Thoracic aorta (tissue), 2 donors: Measurements from ENCODE around the gene COTL1. TPM values are rescaled to one million over a fixed set of nuclear protein-coding genes. Genes with fewer than 3 reads are reported as not detected.

ENCODE experiments used
- ATAC-seq: fragments of 150-250 bp; one replicate; pipeline ENCODE4 v1.8.0; 2017; ENCODE audit warnings: low read depth; ENCODE audit not compliant: insufficient number of reproducible peaks, low FRiP score
- DNase-seq: peaks from one replicate; pipeline ENCODE4 v3.0.0-alpha.2; 2020; ENCODE audit warnings: low spot score
- H3K27ac ChIP-seq, 2 donors: fragments of 200-600 bp; sonication (generic); 1 replicate in 1 of 2; 2 replicates in 1 of 2; pipeline ENCODE4 v1.5.1; 2016; ENCODE audit warnings: mild to moderate bottlenecking in 2 of 2, moderate library complexity in 2 of 2
- H3K27me3 ChIP-seq: fragments of 200-600 bp; sonication (generic); replicated peaks from 2 replicates; pipeline ENCODE4 v1.6.0; 2016; ENCODE audit warnings: mild to moderate bottlenecking; ENCODE audit not compliant: insufficient read depth
- H3K36me3 ChIP-seq: fragments of 200-600 bp; sonication (generic); one replicate; pipeline ENCODE4 v1.5.1; 2016
- H3K4me1 ChIP-seq, 2 donors: fragments of 200-600 bp; sonication (generic); 1 replicate in 1 of 2; 2 replicates in 1 of 2; pipeline versions ENCODE4 v1.5.1 to v1.6.0; 2016; ENCODE audit warnings: low read depth in 2 of 2, mild to moderate bottlenecking in 1 of 2; ENCODE audit not compliant: control insufficient read depth in 1 of 2
- H3K4me3 ChIP-seq: fragments of 200-600 bp; sonication (generic); 2 replicates; pipeline ENCODE4 v1.5.1; 2016; ENCODE audit warnings: mild to moderate bottlenecking
- H3K9me3 ChIP-seq: fragments of 200-600 bp; sonication (generic); 2 replicates; pipeline ENCODE4 v1.5.1; 2016
- CTCF ChIP-seq: fragments of 200-600 bp; sonication (generic); IDR thresholded peaks from one replicate; pipeline ENCODE4 v1.5.1; 2019; ENCODE audit warnings: antibody characterized with exemption
- total RNA-seq, 2 donors: library from RNA; depleted of rRNA; stranded (reverse); fragments of >200 nt; gene quantifications; one replicate each; pipeline versions ENCODE4 v1.1.0 to v1.2.3, GENCODE V29; 2016

Gene COTL1
- total RNA-seq, 2 donors from 2014 or later: 32.0 to 46.8 TPM

- Histone ChIP-seq H3K36me3 (peaks cover 61% of the 10 kb centered on the region), H3K9me3 (no peaks in the 10 kb centered on the region)
- TF ChIP-seq CTCF: no peak
Measured at GRCh38 chr16:84657229-84657837, 39.5 kb upstream of the COTL1 start.

GRCh38 chr16:84656649-84657048, 38.8 kb upstream of the COTL1 start:
- Histone ChIP-seq H3K4me3 (no peak overlapping the region), H3K27me3 (no peaks in the 10 kb centered on the region), H3K4me1 (peaks cover 0 to 11% of the 10 kb centered on the region in 2 donors), H3K36me3 (peaks cover 54% of the 10 kb centered on the region), H3K9me3 (no peaks in the 10 kb centered on the region), H3K27ac (no peak overlapping the region)
- no peak for TF ChIP-seq CTCF
- no peak for DNase-seq
- ATAC-seq: no peak

More at GRCh38 chr16:84657229-84657837, 39.5 kb upstream of the COTL1 start:
- DNase-seq (no peak), ATAC-seq (no peak)
- Histone ChIP-seq H3K27me3 (no peaks in the 10 kb centered on the region), H3K4me1 (peaks cover 0 to 11% of the 10 kb centered on the region in 2 donors), H3K4me3 (no peak overlapping the region), H3K27ac (no peak overlapping the region)

GRCh38 chr16:84654998-84655397, 37.1 kb upstream of the COTL1 start:
- Histone ChIP-seq H3K27ac (no peak overlapping the region), H3K9me3 (no peaks in the 10 kb centered on the region), H3K4me3 (no peak overlapping the region), H3K36me3 (peaks cover 40% of the 10 kb centered on the region), H3K27me3 (no peaks in the 10 kb centered on the region), H3K4me1 (peaks cover 0 to 13% of the 10 kb centered on the region in 2 donors)
- ATAC-seq: no peak
- TF ChIP-seq CTCF: no peak
- DNase-seq: no peak

- no peak overlapping the region for H3K4me3 ChIP-seq
- TF ChIP-seq CTCF: no peak
- H3K27me3 ChIP-seq: no peaks in the 10 kb centered on the region
- H3K27ac ChIP-seq: no peak overlapping the region
- no peak for ATAC-seq
- H3K9me3 ChIP-seq: no peaks in the 10 kb centered on the region
- peaks cover 0 to 21% of the 10 kb centered on the region in 2 donors for H3K4me1 ChIP-seq
- no peak for DNase-seq
- peaks cover 33% of the 10 kb centered on the region for H3K36me3 ChIP-seq
Measured at GRCh38 chr16:84654238-84654637, 36.4 kb upstream of the COTL1 start.

- no peaks in the 10 kb centered on the region for H3K9me3 ChIP-seq
- H3K36me3 ChIP-seq: peaks cover 21% of the 10 kb centered on the region
- peak; percentile 19 for ATAC-seq
Measured at GRCh38 chr16:84652566-84652965, 34.7 kb upstream of the COTL1 start.

More at GRCh38 chr16:84652566-84652965, 34.7 kb upstream of the COTL1 start:
- no peak overlapping the region for H3K4me3 ChIP-seq
- DNase-seq: no peak
- H3K4me1 ChIP-seq: peaks cover 0 to 17% of the 10 kb centered on the region in 2 donors
- no peaks in the 10 kb centered on the region for H3K27me3 ChIP-seq
- no peak overlapping the region for H3K27ac ChIP-seq
- TF ChIP-seq CTCF: no peak
